GM19193 (cell line): ENCODE results near the gene SAMD15.

Experiments
- POLR2A ChIP-seq: IDR thresholded peaks from 4 replicates; pipeline ENCODE4 v1.6.1; 2011; ENCODE audit not compliant: insufficient read depth, insufficient read length; ENCODE audit errors: extremely low read depth

Gene SAMD15

DNA sequence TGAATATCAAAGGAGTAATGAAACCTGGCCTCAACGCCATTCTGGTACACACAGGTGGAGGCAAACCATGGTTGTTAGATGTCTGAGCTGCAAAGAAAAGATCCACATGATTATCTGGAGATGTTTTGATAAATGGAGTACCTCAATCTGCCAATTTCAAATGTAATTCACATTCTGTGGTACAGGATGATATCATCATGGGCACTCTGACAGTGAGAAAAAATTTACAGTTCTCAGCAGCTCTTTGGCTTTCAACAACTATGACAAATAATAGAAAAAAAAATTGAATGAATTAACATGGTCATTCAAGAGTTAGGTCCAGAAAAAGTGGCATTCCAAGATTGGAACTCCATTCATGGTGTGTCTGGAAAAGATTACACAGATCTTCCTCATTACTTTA lies 17.6 kb upstream of the SAMD15 start:
- no peak for TF ChIP-seq POLR2A

DNA sequence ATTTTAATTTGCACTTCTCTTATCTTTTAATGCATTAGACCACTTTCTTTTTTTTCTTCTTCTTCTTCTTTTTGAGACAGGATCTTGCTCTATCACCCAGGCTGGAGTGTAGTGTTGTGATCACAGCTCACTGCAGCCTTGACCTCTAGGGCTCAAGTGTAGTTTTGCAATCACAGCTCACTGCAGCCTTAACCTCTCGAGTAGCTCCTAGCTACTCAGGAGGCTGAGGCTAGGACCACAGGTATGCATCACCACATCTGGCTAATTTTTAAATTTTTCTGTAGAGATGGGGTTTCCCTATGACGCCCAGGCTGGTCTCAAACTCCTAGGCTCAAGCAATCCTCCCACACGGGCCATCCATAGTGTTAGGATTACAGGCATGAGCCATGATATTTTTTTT lies 13.0 kb upstream of the SAMD15 start:
- no peak for TF ChIP-seq POLR2A

DNA sequence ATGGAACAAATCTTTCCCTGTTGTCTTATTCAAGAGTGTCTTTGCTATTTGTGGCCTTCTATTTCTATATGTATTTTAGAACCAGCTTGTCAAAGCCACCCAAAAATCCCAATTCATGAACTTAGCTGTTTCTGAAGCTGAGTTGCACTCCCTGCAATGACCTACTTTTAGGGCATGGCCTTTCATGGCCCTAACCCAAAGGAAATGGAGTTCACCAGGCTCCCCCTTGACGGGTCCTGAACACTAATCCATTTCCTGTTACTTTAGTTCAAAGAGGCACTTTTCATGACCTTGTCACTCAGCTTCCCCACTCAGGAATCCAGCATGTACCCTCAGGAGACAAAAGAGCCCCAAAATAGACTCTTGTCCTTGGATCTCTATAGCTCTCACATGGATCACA lies 7.9 kb upstream of the SAMD15 start:
- TF ChIP-seq POLR2A = no peak

DNA sequence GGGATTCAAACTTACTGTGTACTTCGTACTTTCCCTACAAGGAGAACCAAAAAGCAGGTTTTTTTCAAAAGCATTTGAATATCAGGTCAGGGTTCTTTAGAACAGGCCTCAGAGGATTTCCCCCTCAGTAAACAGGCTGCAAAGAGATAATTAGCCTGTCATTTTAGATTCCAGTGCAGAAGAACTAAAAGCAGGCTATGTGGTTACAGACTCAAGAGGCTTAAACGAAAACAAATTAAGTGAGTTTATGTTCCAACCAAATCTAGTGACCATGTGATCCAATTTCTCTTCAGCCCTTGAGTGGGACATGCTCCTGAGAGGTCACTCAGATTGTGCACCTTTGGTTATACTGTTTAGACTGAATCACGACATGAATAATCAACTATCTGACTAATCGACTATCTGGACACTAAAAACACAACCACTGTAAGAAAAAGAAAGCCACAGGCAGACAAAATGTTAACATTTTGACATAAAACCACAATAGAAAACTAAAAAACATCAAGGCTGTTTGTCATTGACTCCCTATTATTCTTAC lies 4.8 kb upstream of the SAMD15 start:
- no peak for TF ChIP-seq POLR2A

DNA sequence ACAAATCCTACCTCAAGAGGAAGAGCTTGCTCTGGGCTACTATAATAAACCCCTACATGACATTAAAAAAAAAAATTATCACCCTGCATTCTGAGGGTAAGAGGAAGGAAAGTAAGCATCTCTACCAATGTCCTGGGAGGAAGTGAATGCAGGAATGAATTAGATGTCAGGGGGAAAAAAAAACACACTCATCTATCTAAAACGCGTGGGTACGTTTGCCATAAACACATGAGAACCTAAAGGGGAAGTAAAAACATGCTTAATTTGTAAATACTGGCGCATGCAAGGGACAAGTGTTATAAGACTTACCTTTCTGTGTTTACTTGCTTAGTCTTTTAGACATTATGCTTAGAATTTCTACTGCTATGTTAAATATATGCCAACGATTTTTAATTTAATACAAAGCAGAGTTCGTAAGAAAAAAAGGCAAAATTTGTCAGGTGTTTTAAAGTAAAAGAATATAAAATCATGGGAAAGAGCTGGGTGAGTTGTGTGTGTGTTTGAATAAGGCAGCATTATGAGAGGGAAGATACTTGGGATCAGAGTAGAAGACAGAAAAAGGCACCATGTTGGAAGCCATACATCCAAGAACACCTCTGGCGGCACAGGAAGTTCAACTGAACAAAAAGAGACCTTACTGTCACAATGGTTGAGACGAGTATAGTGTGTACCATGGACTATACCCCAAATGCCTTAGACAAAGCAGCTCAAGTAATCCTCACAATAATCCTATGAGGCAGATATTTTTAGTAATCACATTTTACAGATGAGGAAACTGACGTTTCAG lies 1.8 kb upstream of the SAMD15 start:
- TF ChIP-seq POLR2A = no peak

DNA sequence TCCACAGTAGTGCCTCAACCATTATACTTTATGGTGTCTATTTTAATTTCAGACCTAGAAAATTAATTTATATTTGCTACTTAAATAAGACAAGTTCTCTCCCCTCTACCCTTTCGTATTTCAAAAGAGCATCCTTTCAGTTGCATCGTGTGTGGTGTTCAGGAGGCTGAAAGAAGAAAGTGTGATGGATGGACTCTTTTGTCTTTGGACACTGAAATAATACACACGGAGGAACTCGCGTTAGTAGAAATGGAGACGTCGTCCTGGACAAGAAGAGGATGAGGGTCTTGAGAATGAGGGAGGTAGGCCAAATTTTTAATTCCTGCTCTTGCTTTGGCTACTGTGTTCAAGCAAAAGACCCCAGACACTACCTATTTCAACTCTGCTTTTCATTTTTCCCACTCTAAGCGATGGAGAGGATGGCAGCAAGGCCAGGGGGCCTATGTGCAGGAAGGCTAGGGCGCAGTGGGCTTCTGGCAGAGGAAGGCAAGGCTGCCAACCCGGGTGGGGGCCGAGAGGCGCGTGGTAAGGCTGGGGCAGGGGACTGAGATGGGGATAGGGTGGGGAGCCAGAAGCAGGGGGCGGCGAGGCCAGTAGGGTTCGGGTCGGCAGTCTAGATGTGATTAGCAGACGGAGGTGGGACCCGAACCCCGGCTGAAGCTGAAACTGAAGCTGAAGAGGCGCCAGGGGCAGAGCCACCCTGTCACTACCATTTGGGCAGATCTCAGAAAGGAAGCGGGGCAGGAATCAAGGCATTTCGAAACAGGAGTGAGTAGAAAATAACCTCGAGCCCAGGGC lies 1.0 kb upstream of the SAMD15 start:
- no peak for TF ChIP-seq POLR2A

DNA sequence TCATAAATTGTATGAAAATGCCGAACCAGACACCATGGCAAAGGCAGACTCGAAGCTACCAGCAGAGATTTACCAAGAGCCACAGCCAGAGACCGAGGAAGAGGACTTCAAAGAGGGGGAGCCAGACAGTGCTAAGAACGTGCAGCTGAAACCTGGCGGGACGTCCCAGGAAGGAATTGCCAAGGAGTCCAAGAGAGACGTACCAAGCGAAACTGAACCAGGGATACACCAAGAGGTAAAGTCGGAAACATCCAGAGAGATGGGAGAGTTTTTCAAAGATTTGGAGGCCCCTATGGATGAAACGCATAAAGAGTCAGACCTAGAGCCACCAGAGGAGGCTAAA lies 294 bp downstream of the SAMD15 start:
- TF ChIP-seq POLR2A = no peak

DNA sequence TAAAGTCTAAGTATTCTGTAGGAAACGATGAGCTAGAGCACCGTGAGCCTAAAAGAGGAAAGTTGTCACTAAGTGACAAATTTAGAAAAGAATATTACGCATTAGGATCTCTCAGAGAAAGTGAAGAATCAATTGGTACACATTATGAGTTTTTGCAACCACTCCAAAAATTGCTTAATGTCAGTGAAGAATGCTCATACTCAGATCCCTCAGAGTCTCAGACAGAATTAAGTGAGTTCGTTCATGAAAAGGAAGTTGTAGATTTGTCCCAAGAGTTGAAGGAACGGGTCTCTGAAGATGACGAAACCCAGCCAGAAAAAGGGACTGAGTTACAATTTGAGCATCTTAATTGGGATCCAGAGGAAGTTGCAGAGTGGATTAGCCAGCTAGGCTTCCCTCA lies 1.5 kb downstream of the SAMD15 start:
- no peak for TF ChIP-seq POLR2A

DNA sequence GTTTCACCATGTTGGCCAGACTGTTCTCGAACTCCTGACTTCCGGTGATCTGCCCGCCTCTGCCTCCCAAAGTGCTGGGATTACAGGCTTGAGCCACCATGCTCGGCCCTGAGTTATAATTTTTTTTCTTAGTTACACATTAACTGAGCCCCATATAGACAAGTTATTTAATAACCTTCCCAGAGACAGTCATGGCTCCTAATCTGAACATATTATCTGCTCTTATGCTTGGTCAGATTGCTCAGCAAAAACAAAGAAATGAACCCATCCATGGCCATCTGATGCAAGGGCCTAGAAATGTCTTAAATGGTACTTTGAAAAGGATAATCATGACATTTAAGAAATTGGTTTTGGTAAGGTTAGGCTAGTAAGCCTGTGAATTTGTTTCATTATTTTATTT lies 13.0 kb downstream of the SAMD15 start:
- no peak for TF ChIP-seq POLR2A

DNA sequence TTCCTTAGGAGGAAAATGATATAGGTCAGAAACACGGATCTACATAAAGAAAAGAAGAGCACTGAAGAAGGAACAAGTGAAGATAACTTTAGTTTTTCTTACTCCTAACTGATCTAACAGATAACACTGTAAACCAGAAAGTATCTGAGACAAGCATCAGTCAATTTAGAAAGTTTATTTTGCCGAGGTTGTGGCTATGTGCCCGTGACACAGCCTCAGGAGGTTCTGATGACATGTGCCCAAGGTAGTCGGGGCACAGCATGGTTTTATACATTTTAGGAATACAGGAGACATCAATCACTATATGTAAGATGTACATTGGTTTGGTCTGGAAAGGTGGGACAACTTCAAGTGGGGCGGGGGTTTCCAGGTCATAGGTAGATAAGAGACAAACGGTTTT lies 23.0 kb downstream of the SAMD15 start:
- no peak for TF ChIP-seq POLR2A

DNA sequence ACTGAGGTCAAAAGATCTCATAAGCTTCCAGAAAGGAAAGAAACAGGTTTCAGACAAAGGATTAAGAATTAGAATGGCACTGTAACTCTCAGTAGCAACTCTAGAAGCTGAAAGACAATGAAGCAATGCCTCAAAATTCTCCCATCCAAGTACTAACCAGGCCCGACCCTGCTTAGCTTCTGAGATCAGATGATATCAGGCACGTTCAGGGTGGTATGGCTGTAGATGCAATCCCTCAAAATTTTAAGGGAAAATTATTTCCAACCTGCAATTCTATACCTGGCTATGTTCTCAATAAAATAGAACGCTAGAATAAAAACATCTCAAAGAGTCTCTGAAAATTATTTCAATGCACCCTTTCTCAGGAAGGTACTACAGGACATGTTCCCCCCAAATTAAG lies 26.6 kb downstream of the SAMD15 start:
- no peak for TF ChIP-seq POLR2A

DNA sequence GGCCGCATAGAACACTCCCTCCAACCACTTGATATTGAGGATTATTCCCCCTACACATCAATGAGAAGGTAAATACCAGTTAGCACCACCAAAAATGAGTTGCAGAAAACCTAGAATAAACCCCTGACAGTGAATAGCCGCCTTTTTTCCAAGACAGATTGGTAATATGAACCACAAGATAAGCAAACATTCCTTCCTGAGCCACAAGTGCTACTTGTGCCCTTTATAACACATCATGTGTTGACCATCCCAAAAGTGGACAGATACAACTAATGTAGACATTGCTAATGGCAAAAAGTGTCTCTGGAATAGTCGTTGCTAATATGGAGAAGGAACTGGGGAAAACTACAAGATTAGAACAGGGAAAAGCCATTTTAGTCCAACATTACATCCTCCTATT lies 28.9 kb downstream of the SAMD15 start:
- TF ChIP-seq POLR2A = no peak

DNA sequence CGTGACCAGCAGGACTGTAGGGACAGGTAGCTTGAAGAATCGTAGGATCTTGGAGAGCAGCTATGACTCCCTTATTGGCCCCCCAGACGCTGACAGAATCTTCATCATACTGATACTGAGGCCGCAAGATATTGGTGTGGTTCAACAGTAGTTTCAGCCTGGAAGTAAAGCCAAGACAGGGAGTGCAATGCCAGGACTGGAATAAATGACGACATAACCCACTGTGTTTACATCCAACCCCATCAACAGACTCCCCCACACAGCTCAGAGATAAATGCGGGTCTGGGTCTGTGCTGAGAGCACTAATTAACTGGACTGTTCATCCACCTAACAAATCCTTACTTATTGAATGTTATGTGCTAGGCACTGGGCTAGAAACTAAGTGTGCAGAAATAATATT lies 29.5 kb downstream of the SAMD15 start:
- TF ChIP-seq POLR2A = no peak

DNA sequence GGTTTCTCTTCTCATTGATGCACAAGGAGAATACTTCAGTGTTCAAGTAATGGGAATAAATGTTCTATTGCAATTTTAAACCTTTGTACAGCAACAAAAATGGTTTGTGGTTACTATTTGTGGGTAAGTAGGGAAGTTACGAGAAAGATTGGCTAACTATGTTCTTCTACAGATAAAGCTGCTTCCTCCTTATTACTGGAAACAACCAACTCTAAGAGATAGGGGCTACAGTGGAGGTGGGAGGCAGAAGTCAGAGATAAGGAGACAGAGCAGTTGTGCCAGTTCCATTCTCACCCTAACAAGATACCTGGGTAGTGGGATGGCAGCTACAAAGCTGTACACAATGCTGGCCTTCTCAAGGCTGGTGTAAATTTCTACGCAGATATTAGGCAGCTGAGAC lies 30.0 kb downstream of the SAMD15 start:
- no peak for TF ChIP-seq POLR2A

DNA sequence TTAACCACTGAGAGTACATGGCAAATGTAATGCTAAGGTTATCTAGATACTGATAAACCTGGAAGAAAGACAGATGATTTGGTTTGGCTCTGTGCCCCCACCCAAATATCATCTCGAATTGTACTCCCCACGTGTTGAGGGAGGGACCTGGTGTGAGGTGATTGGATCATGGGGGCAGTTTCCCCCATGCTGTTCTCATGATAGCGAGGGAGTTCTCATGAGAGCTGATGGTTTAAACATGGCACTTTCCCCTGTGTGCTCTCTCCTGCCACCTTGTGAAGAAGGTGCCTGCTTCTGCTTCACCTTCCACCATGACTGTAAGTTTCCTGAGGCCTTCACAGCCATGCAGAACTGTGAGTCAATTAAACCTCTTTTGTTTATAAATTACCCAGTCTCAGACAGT lies 32.0 kb downstream of the SAMD15 start:
- TF ChIP-seq POLR2A = no peak

DNA sequence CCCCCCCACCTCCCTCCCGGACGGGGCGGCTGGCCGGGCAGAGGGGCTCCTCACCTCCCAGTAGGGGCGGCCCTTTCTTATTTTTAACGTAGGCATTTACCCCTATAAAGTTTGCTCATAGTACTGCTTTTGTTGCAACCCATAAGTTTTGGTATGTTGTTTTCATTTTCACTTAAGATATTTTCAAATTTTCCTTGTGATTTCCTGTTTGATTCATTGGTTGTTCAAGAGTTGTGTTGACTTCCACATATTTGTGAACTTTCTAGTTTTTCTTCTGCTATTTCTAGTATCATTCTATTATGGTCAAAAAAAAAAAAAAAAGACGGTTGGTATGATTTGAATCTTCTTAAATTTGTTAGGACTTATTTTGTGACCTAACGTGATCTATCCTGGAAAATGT lies 39.7 kb downstream of the SAMD15 start:
- TF ChIP-seq POLR2A = no peak
